DMS 273 treated with DMSO at 0.1 percent for 48 hours (cell line): Measurements from ENCODE around the gene USPL1.
"Not testable (repeated sequence)": the region's sequence is repeated elsewhere in the genome, so short reads cannot be mapped to it uniquely, and the experiment has no call there.

Source experiments
- DNase-seq: peaks from one replicate; lab custom pipeline; 2025; lab: John Stamatoyannopoulos, UW

Gene USPL1

DNA sequence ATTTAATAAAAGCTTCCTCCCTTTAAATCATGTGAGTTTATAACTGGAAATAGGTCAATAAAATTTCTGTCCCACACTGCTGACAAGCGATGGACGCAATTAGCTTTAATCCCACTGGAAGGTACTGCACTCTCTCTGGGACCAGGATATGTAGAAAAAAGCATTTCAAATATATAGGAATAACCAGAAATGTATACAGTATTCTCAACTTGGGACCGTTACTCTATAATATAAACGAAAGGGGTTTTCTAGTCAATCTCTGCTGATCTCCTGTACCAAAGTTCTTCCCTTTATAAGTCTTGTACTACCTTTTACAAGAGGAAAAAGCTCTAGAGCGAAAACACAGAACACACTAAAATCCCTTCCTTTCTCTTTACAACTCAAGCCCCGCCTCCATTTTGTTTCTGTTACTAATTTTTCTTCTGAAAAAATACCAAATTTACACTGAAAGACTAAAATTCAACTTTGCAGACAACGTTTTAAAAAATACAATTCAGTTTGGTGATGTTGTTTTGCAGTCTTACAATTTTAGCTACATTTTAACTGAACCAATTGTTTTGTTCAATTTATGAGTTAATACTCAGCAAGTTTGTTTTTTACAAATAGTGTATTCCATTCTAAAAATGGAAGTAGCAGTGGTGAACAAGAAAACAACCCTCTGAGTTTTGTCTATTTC is 1.7 kb upstream of the USPL1 start:
- DNase-seq, result no peak

DNA sequence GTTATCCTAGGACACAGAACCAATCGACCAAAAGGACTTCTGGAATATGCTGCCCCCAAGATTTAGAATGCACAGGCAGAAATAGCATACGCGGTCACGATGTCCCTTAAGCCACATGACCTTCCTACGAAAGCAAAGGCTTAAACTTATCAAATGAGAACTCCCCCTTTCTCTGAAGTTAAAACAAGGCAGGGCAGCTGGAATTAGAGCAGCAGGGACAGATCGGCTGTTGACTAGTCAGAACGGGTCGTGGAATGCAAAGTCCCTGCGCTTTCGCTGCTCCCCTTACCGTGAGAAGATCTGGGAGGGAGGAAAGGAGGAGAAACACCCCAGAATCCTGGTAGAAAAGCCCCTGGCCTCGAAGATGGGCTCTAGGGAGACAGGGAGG is 799 bp upstream of the USPL1 start:
- DNase-seq, result peak; percentile 76

- DNase-seq, result no peak
Observed at GRCh38 chr13:30618186-30618929, 638 bp downstream of the USPL1 start.

DNA sequence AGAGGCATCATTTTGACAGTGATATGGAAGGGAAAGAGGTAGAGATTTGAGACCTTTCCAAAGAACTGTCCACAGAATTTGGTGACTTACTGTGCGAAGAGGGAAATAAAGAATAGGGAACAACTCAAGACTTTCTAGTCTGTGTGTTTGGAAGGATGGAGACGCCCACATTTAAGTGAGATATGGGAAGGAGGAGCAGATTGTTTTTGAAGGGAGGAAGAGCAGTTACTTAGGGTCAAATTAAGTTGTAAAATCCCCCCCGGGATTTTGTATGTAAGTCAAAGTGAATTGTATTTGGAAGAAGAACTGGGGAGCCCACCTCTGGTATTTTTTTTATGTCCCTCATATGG is 1.2 kb downstream of the USPL1 start:
- DNase-seq, result no peak

DNA sequence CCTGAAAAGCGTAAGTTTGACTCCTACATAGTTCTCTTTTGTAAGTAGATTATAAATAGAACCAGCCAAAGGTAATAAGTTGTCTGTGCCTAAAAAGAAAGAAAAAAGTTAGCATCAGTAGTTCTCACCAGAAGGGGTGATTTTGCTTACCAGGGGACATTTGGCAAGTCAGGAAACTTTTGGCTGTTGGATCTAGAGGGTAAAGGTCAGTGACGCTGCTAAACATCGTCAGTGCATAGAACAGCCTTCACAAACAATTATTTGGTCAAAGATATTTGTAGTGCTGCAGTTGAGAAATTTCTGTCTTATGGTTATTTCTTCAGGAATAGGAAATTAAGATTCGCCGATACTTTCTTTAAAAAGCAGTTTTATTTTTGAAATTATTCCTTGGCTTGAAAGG is 2.0 kb downstream of the USPL1 start:
- DNase-seq, result no peak

GRCh38 chr13:30620941-30621340 is 3.2 kb downstream of the USPL1 start:
- DNase-seq, result no peak

- no peak for DNase-seq
Observed at GRCh38 chr13:30622551-30622950, 4.8 kb downstream of the USPL1 start.

DNA sequence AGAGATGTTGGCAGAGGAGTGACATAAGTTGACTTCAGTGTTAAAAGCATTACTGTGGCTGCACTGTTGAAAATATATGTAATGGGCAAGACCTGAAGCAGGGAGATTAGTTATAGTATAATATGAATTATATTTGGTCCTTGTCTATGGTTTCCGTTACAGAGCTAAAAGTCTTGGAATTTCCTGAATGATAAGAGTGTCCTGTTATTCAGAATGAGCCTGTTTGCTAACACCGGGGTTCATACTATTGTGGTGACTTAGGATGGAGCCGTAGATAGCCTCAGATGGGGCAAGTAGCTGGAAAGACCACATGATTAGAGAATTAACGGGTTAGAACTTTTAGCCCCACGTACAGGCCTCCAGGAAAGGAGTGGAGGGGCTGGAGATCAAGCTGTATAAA is 5.7 kb downstream of the USPL1 start:
- DNase-seq, result no peak

DNA sequence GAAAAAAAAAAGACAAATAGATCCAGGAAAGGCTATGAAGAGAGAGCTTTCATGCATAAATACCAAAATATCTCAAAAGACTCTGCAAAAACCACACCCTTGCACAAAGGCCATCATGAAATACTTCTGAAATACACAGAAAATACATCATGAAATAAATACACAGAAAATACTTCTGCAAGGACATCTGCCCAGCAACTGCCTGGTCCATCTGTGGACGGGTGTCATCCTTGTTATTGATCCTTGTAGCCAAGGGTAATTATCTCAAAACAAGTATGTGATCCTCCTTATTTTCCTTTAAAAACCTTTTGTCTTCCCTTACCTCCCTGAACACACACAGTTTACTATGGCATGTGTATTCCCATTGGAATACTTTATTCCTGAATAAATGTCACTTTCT is 6.9 kb downstream of the USPL1 start:
- no peak for DNase-seq

DNA sequence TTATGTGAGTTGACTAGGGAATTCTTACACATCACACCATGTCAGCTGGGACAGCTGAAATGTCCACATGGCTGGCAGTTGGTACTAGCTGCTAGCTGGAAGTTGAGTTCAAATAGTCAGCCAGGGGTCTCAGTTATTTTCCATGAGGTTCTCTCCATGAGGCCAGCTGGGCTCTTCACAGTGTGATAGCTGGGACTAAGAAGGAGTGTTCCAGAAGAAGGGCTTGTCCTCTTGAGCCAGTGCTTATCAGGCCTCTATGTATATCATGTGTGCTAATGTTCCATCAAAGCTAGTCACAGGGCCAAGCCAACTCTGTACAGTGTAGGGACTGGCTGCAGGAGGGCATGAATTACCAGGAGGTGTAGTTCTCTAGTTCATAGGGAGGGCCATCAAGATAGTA is 11.8 kb downstream of the USPL1 start:
- DNase-seq, result no peak

GRCh38 chr13:30633861-30634260 is 16.1 kb downstream of the USPL1 start:
- no peak for DNase-seq

DNA sequence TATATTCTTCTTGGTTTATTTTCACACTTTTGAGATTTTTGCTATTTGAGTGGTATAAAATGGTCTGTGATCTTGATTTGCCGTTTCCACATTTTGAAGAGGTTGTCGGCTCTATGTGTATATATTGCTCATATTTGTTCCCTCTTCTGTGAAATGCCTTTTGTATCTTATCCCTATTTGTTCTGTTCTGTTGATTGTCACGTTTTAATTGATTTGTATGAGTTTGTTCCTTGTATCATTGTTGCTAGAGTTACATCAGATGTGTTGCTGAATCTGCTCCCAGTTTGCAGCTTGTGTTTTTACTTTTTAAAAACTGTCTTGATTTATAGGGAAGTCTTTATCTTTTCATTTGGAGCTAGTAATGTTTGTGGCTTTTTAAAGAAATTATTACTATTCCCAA is 17.1 kb downstream of the USPL1 start:
- DNase-seq, result no peak

GRCh38 chr13:30638301-30638700 is 20.6 kb downstream of the USPL1 start:
- no peak for DNase-seq

- DNase-seq, result no peak
Observed at GRCh38 chr13:30639671-30640070, 22.0 kb downstream of the USPL1 start.

GRCh38 chr13:30641173-30641572 is 23.5 kb downstream of the USPL1 start:
- DNase-seq, result not testable (repeated sequence)

- no peak for DNase-seq
Observed at GRCh38 chr13:30645629-30646028, 27.9 kb downstream of the USPL1 start.

DNA sequence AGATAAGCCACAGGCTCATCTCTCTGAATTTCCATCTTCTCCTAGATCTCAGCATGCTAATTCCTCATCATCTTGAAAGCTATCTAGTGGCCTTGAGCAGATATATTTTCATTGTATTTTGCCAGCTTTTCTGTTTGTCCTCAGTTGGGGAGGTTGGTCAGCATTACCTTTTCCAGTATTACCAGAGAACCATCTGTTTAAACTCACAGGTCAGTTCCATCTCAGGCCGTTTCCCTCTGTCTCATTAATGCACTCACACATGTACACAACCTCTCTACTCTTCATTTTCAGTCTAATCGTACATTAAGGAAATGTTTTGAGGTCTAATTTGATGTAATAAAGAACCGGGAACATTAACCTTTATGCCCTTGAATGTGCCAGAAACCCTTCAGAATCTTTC is 29.7 kb downstream of the USPL1 start:
- DNase-seq, result no peak

- DNase-seq, result no peak
Observed at GRCh38 chr13:30647824-30648521, 30.3 kb downstream of the USPL1 start.

DNA sequence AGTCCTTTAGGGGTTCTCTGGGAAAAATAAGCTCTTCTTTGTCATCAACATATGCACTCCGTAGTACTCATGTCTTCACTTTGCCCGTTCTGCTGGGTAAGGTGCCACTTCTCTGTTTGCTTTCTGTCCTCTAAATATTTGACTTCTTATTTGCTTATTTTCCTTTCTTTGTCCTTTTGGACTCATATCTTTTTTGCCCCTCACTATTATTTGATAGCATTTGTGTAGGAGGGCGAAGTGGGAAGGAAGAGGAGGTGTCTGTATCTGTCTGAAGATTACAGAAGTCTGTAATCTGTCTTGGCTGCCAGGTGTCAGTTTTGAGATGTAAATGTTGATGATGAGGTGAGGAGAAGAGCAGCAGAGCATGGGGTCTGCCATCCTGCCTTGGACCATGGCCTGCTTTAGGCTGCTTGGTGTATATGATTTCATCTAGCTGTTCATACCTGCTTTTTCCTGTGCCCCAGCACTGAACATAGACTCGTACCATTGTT is 30.8 kb downstream of the USPL1 start:
- no peak for DNase-seq

DNA sequence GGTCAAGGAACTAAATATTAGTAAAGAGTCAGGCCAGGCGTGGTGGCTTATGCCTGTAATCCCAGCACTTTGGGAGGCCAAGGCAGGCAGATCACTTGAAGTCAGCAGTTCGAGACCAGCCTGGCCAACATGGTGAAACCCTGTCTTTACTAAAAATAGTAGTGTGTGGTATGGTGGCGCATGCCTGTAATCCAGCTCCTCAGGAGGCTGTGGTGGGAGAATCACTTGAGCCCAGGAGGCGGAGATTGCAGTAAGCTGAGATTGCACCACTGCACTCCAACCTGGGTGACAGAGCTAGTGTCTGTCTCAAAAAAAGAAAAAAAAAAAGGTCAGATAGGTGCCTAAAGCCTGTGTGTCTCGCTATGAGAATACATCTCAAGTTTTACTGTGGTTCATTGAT is 33.9 kb downstream of the USPL1 start:
- DNase-seq, result not testable (repeated sequence)

- no peak for DNase-seq
Observed at GRCh38 chr13:30652746-30653386, 35.1 kb downstream of the USPL1 start.

DNA sequence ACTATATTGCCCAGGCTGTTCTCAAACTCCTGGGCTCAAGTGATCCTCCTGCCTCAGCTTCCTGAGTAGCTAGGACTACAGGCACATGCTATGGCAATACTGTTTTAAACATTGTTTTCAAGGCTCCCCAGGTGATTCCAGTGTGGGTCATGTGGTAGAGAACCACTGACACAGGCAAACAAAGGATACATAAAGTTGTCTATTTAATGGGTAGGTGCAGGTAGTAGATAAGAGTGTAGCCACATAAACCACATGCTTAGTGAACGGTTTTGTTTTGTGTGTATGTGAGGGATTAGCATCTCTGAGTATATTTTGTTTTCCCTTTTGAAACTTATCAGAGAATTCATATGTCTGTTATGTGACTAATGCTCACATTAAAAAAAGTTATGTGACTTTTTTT is 36.7 kb downstream of the USPL1 start:
- no peak for DNase-seq

DNA sequence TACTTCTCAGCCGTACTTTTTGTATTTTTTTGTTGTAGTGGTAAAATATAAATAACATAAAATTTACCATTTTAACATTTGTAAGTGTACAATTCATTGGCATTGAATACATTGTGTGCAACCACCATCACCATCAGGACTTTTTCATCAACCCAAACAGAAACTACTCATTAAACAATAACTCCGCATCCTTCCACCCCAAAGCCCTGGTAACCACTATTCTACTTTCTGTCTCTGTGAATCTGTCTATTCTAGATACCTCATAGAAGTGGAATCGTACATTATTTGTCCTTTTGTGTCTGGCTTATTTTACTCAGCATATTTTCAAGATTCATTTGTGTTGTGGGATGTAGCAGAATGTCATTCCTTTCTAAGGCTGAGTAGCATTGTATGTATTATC is 38.5 kb downstream of the USPL1 start:
- DNase-seq, result no peak
